Vagina (tissue), 2 donors: Measurements from ENCODE around the gene ZNF787.
A peak's percentile ranks its signal among the peaks of the same experiment; 100 is the strongest.

Source experiments
- POLR2A ChIP-seq, 2 donors: fragments of 450-650 bp; IDR thresholded peaks; one replicate each; pipeline ENCODE4 v1.6.1; 2017; ENCODE audit warnings: antibody characterized with exemption in 2 of 2, mild to moderate bottlenecking in 2 of 2, moderate library complexity in 2 of 2
- TF ChIP-seq, protein P1 (sequence below), 3 experiments: fragments of 450-650 bp in 2 of 3; fragments of 200-600 bp in 1 of 3; sonication (generic) in 1 of 3; IDR thresholded peaks; one replicate each; pipeline ENCODE4 v1.5.1; 2017 to 2019; ENCODE audit warnings: antibody characterized with exemption in 3 of 3, mild to moderate bottlenecking in 2 of 3, moderate library complexity in 2 of 3

DNA sequence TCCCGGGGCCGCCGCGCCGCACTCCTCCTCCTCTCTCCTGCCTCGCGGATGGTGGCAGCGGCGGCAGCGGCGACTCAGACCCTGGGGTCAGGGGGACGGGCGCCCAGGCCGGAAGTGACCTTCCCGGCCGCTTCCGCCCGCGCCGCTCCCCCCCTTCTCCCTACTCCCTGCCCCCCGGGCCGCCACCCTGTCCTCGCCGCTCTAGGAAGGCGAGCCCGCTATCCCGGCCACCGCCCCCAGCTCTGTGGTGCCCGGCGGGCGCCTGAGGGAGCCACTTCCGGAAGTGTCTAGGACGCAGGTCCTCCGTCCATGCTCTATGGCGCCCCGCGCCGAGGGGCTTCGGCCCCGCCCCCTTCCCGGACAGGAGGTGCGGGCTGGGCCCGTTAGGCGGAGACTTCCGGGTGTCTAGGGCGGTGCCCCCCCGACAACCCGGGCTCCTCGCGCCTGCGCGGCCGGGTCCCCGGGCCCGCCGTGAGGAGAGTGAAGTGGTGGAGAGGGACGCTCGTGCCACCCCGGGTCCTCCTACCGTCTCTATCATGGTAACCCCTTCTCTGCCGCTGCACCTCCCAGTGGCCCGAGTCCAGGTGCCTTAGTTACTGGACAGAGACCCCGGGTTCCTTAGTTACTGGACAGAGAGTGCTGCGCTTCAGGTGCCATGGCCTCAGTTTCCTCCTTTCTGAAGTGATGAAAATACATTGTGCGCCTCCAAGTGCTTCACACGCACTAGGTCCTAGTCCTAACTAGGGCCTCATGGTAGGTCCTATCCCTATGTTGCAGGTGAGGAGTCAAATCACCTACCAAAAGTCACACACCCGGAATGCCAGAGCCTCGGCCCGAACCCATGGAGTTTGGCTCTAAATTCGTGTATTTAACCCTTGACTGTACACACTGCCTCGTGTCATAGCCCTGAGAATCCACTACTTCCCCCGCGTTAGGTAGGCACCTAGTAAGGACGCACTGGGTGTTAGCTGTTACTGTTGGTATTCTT, at the start of gene ZNF787:
- TF ChIP-seq, protein P1, sequence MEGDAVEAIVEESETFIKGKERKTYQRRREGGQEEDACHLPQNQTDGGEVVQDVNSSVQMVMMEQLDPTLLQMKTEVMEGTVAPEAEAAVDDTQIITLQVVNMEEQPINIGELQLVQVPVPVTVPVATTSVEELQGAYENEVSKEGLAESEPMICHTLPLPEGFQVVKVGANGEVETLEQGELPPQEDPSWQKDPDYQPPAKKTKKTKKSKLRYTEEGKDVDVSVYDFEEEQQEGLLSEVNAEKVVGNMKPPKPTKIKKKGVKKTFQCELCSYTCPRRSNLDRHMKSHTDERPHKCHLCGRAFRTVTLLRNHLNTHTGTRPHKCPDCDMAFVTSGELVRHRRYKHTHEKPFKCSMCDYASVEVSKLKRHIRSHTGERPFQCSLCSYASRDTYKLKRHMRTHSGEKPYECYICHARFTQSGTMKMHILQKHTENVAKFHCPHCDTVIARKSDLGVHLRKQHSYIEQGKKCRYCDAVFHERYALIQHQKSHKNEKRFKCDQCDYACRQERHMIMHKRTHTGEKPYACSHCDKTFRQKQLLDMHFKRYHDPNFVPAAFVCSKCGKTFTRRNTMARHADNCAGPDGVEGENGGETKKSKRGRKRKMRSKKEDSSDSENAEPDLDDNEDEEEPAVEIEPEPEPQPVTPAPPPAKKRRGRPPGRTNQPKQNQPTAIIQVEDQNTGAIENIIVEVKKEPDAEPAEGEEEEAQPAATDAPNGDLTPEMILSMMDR (IDR thresholded peaks at IDR 0.05) = no peak
- peak in 1 of 2 donors; percentile 18 for TF ChIP-seq POLR2A (IDR thresholded peaks at IDR 0.05)
